ENCODE data around the gene ZNF668.

ZNF668 gene

GRCh38 chr16:31080756-31081419 lies 6.8 kb upstream of the ZNF668 start:
- no peak for DNase-seq

- no peak for DNase-seq
Measured at GRCh38 chr16:31080035-31080629, 6.1 kb upstream of the ZNF668 start.

- no peak for DNase-seq
Measured at GRCh38 chr16:31079342-31079944, 5.4 kb upstream of the ZNF668 start.

GRCh38 chr16:31078597-31079341 lies 4.7 kb upstream of the ZNF668 start:
- no peak for DNase-seq

GRCh38 chr16:31077592-31078396 lies 3.8 kb upstream of the ZNF668 start:
- no peak for DNase-seq

GRCh38 chr16:31077024-31077423 lies 3.0 kb upstream of the ZNF668 start:
- no peak for DNase-seq

- no peak for DNase-seq
Measured at GRCh38 chr16:31076319-31076718, 2.3 kb upstream of the ZNF668 start.

GRCh38 chr16:31074814-31075183 lies 759 bp upstream of the ZNF668 start:
- DNase-seq, result no peak

- peak; percentile 98 for DNase-seq
Measured at GRCh38 chr16:31073142-31073969, 684 bp downstream of the ZNF668 start.

GRCh38 chr16:31072540-31073141 lies 1.4 kb downstream of the ZNF668 start:
- DNase-seq, result no peak

GRCh38 chr16:31071861-31072260 lies 2.2 kb downstream of the ZNF668 start:
- no peak for DNase-seq

GRCh38 chr16:31067342-31067741 lies 6.7 kb downstream of the ZNF668 start:
- DNase-seq, result no peak

- peak; percentile 55 for DNase-seq
Measured at GRCh38 chr16:31064882-31065461, 9.1 kb downstream of the ZNF668 start.

GRCh38 chr16:31063843-31064611 lies 10.0 kb downstream of the ZNF668 start:
- DNase-seq, result no peak

- no peak for DNase-seq
Measured at GRCh38 chr16:31063495-31063842, 10.6 kb downstream of the ZNF668 start.

- no peak for DNase-seq
Measured at GRCh38 chr16:31061813-31062440, 12.1 kb downstream of the ZNF668 start.

GRCh38 chr16:31061126-31061812 lies 12.8 kb downstream of the ZNF668 start:
- no peak for DNase-seq

- DNase-seq, result no peak
Measured at GRCh38 chr16:31055613-31056012, 18.4 kb downstream of the ZNF668 start.

GRCh38 chr16:31052114-31052513 lies 21.9 kb downstream of the ZNF668 start:
- DNase-seq, result no peak
